Measurements from ENCODE around the gene TCEAL4.
"Not testable (repeated sequence)": the region's sequence is repeated elsewhere in the genome, so short reads cannot be mapped to it uniquely, and the experiment has no call there.

The TCEAL4 gene

DNA sequence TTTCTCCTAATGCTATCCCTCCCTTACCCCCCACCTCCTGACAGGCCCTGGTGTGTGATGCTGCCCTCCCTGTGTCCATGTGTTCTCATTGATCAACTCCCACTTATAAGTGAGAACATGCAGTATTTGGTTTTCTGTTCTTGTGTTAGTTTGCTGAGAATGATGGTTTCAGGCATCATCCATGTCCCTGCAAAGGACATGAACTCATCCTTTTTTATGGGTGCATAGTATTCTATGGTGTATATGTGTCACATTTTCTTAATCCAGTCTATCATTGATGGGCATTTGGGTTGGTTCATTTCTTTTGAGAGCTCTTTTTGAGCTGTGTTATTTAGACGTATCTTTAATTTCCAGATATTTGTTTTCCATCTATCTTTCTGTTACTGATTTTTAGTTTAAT is 7.0 kb downstream of the TCEAL4 start:
- DNase-seq (ENCODE audit: low read depth) = not testable (repeated sequence)

DNA sequence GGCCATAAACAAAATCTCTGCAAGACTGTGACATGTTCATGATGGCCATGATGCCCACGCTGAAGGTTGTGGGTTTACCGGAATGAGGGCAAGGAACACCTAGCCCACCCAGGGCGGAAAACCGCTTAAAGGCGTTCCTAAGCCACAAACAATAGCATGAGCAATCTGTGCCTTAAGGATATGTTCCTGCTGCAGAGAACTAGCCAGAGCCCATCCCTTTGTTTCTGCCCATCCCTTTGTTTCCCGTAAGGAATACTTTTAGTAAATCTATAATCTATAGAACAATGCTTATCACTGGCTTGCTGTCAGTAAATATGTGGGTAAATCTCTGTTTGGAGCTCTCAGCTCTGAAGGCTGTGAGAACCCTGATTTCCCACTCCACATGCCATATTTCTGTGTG is 9.9 kb downstream of the TCEAL4 start:
- not testable (repeated sequence) for DNase-seq (ENCODE audit: low read depth)

DNA sequence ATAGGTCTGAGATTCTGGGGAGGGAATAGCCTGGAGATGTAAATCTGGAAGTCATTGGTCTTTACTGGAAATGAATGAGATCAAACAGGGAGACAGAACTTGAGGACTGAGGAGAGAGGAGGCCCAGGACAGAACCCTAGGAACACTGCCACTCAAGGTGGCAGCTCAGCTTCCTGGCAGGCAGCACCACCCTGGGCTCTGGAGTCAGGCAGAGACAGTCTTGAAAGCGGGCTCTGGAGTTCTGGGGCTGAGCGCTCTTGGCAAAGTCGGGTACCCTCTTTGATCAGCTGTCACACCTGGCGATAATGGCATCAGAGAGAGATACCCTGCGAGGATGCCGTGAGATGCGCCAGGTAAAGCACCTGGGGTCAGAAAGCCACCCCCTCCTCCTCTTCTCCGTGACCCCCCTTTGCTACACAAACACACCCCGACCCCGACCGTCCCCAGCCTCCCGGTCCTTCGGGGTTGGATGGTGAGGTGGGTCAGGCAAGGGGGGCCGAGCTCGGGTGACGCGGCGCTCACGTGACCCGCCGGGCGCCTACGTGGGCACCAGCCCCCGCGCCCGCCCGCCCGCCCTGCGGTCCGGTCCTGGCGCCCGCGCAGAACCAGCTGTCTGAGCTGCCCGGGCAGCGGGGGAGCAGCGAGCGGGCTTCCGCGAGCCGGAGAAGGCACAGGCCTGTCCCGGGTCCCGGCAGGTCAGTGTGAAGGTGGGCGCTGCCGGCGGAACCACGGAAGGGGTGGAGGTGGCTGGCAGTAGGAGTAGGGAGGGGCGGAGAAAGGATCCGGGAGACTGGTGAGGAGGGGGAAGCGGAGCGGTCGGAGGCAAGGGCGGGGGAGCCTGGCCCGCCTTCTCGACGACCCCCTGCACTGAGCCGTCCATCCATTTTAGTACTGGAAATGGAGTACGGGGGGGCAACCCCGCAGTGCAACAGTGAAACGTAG is 22.3 kb downstream of the TCEAL4 start, which contains the start of gene TCEAL3:
TCEAL3 (plus strand) TSS at position 600 of the 942 bp plus-strand sequence. CDS start 1,102 bp downstream, outside the sequence.
- DNase-seq (ENCODE audit: low read depth) = no peak

DNA sequence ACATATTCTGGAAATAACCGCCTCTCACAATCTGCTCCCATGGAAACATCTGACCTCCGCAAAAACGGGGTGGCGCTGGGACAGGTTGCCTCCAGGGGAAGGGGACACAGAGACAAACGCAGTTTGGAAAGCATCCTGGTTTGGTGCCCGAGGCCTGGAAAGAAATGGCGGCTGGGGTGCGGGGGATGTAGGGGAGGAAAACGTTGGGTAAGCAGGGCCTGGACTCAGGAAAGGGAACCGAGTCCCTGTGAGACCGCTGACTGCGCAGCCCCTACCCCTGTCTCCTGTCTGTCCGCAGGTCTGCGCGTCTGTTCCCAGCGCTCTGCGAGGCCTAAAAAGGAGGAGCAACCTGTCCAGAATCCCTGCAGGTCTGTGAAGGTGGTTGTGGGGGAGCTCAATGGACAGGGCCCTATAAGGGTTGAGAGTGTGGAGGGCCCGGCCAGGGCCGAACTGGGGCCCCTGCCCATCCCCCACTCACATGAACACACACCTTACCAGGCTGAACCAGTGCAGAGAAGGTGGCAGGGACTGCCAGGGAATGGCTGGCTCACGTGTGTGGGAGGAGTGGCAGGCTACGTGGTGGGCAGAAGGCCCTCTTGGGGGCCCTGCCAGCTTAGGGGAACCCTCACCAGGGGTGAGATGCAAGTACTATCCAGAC is 23.1 kb downstream of the TCEAL4 start:
- no peak for DNase-seq (ENCODE audit: low read depth)

DNA sequence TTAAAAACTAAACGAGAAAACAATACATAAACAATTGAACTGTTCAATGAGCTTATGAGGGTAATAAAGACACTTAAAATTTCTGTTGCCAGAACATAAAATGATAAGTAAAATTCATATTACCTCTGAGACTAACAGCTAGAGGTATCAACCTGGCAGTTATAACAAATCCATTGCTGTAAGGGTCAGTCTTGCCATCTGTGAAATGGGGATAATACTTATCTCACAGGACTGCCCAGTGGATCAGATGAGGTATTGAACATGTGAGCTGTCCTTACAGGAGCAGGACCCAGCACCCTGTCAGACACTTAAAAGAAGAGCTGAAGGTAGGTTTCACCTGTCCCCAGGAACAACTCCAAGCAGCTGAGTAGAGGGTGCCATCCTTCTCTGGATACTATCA is 25.0 kb downstream of the TCEAL4 start:
- DNase-seq (ENCODE audit: low read depth) = no peak

DNA sequence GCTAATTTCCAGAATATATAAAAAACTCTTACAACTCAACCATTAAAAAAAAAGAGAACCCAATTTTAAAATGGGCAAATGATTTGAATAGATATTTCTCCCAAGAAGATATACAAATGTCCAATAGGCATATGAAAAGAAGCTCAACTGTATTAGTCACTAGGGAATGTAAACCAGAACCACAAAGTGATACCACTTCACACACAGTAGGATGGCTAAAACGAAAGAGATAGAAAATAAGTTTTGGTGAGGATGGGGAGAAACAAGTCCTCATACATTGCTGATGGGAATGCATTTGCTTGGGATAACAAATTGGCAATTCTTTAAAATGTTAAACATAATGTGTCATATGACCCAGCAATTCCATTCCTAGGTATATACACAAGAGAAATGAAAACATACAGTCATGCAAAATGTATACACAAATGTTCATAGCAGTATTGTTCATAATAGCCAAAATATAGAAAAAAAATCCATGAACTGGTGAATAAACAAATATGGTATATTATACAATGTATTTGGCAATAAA is 28.1 kb downstream of the TCEAL4 start:
- no peak for DNase-seq (ENCODE audit: low read depth)

DNA sequence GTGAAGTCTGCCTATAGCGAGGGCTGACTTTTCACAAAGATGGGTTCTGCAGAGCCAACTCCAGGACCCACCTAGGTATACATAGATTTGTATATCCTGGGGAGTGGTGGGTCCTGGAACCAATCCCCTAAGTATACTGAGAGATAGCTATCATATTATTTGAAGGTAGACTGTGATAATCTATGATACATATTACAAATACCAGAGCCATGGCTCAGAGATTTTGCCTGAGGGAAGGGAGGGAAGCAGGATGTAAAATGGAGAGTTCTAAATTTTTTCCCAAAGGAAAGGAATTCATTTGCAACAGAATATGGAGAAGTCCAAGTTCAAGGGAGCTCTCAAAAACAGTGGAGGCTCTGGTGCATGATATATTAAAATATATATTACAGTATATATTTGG is 29.7 kb downstream of the TCEAL4 start:
- no peak for DNase-seq (ENCODE audit: low read depth)

DNA sequence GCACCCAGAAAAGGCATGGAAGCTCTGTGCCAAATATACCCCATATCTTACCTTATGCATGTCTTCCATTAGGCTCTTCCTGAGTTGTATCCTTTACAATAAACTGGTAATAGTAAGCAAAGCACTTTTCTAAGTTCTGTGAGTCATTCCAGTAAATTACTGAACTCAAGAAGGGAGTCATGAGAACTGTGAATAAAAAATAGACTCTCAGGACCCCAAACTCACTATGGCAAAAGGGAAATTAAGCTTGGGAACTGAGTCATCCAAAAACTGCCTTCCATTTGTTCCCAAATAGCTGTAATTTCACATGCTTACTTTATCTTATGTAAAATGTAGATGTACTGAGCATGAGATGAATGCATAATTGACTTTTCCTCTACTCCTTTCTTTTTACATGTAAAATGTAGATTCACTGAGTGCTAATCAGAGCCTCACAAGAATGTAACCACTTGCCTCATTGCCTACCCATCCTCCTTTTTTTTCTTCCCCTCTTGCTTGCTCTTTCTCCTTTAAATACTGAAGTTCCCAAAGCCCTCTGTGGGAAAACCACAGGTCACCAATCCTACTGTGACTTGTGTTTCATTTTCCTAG is 30.6 kb downstream of the TCEAL4 start:
- DNase-seq (ENCODE audit: low read depth) = no peak

DNA sequence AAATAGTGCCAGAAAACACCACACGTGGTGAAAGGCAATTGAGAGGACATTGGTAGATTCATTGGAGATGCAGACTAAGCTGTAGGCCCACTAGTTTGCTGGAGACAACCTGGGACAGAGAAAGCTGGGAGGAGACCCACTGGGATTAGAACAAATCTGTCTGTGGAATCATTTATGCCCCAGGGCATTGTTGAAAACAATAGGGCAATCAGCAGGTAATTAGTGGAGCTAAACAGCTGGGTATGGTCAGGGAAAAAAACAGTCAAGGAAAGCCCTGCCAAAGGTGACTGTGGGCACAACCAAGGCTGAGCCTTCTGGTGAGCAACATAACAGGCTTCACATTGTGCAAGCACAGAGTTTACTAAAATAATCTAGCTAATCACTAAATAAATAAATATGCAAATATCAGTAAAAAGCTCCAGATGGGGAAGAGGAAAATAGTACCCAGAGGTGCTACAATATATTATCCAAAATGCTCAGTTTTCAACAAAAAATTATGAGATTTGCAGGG is 31.4 kb downstream of the TCEAL4 start:
- no peak for DNase-seq (ENCODE audit: low read depth)

DNA sequence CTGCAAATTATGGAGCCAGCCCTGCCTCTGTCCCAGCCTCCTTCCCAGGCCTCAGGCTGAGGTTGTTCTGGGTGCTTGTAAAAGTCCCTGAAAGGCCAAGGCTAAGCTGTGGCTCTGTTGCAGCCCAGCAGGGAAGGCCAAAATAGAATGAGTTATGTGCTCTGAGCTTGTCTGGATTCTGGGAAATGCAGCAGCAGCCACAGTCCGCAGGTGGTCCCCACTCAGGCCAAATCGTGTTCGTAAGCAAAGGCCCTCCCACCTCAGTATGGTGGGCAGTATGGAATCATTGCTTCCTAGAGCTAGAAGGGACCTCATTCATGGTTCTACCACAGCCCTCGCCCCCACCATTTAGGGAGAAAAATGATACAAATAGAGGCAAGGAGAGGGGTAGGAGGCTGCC is 38.8 kb downstream of the TCEAL4 start:
- DNase-seq (ENCODE audit: low read depth) = no peak

DNA sequence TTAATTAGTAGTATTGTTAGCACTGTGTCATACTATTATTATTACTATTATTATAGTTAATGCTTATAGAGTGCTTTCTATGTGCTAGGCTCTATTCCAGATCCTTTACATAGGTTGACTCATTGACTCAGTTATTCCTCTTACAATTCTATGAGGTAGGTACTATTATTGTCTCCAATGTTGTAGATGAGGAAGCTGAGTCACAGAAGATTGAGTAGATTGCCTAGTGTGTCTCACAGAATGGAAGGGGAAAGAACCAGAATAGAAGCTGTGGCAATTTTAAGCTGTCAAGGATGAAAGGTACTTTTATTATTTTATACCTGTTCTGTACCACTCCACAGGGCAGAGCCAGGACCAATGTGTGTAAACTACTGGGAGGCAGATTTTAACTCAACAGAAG is 41.5 kb downstream of the TCEAL4 start:
- DNase-seq (ENCODE audit: low read depth) = no peak

DNA sequence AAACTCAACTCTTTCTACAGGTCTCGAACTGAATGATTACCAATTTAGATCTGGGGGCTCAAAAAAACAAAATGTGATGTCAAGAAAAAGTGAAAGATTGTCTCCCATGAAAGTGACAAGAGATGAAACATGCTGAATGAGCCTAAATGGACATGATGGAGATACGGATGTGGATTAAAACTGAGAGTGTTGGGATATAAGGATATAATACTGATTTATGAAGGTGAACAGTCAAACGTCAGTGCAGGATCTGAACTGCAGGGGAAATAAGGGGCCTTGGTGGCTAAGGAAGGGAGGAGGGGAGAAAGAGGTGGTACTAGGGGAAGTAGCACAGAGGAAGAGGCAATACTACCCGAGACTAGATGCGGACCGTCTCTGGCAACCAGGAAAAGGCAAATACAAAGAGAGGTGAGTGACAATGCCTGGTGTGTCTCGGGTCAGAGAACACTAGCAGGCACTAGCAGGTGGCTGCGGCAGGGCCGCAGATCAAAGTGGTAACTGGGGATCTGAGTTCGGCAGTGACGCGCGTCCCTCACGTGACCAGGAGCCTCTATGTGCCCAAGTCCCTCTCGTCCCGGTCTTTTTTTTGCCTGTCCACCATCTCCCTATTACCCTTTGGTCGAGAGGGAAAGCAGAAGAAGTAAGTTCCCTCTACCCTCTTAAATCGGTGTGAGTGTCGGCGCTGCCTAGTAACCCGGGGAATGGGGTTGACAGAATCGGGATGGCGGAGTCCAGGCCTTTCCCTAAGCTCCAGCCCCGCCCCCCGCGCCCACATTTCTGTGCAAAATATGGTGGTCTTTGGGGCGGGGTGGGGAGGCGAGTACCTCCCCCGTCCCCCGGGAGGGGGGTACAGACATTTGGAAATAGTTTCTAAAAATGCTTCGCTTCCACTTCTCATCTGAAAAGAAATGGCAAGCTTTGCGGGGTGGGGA is 43.3 kb downstream of the TCEAL4 start, which contains the start of gene TCEAL1:
TCEAL1 (plus strand) TSS at position 590 of the 932 bp plus-strand sequence. CDS start 942 bp downstream, outside the sequence.
- no peak for DNase-seq (ENCODE audit: low read depth)

DNA sequence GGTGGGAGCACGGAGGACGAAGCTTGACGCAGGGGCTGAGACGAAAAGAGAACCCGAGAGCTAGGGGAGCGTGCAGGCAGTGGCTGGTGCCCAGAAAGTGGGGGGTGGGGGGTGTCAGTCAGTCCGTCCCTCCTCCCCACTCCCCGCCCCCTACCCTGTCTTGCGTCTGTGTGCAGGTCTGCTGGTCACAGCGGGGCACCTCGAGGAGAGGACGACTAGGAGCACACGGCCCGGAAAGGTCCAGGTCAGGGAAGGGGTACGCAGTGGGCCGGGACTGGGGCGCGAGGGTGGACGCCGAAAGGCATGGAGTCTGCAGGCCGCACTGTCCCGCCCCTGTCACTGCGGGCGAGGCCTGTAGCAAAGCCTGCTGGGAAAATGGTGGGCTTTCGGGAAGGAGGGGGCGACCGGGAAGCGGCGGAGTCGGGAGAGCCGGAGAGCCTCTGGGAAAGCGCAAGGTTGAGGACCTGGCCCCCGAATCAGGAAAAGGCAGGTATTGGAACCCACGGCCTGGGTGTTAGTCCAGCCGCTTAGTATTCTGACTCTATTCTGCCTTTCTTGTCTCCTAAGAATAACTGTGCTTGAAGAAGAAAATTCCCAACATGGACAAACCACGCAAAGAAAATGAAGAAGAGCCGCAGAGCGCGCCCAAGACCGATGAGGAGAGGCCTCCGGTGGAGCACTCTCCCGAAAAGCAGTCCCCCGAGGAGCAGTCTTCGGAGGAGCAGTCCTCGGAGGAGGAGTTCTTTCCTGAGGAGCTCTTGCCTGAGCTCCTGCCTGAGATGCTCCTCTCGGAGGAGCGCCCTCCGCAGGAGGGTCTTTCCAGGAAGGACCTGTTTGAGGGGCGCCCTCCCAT is 44.2 kb downstream of the TCEAL4 start:
- no peak for DNase-seq (ENCODE audit: low read depth)

DNA sequence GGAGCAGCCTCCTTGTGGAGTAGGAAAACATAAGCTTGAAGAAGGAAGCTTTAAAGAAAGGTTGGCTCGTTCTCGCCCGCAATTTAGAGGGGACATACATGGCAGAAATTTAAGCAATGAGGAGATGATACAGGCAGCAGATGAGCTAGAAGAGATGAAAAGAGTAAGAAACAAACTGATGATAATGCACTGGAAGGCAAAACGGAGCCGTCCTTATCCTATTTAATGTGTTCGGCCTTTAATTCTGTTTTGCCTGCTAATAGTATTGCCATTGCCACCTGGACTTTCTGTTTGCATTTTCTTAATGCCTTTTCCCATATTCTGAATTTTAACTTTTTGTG is 44.8 kb downstream of the TCEAL4 start:
- DNase-seq (ENCODE audit: low read depth) = no peak

DNA sequence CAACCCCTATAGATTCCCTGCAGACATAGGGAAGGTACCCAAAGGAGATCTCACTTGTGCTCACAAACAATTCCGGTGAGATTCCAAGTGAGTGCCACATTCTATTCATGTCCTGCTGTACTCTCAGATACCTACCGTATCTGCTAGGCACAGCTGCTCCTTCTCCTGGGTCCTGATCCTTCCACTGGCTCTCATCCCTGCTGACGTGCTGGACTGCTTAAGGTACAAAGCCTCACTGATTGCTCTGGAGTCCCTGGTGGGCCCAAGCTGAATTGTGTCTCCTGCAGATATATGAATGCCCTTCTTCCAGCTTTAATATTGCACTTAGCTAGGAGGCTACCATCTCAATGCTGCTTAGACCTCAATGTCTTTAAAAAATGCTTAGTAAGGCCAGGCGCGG is 45.8 kb downstream of the TCEAL4 start:
- DNase-seq (ENCODE audit: low read depth) = no peak

DNA sequence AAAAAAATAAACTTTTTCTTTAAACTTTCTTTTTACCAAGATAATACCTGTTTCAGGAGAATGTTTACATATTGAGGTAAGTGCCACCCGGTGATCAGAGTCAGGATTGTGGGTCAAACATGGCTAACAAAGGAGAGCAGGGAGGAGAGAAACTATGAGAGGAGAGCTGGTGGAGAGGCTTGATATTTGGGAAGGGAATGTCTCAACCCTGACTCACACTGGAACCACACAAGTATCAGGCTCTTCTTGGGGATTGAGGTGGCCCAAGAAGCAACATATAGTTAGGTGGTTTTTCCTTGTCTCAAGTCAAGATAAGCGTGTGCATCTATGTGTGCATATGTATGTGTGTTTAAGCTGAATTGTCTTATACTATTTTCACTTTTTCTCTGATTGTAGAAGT is 50.1 kb downstream of the TCEAL4 start:
- no peak for DNase-seq (ENCODE audit: low read depth)
